Measurements from ENCODE around the gene TM9SF4. TPM values are rescaled to one million over a fixed set of nuclear protein-coding genes. Genes with fewer than 3 reads are reported as not detected.

The TM9SF4 gene
- polyA plus RNA-seq, 1 donor (not counting 4 experiments of a cell fraction or from before 2014, with no cell fraction given), result 49.4 TPM

DNA sequence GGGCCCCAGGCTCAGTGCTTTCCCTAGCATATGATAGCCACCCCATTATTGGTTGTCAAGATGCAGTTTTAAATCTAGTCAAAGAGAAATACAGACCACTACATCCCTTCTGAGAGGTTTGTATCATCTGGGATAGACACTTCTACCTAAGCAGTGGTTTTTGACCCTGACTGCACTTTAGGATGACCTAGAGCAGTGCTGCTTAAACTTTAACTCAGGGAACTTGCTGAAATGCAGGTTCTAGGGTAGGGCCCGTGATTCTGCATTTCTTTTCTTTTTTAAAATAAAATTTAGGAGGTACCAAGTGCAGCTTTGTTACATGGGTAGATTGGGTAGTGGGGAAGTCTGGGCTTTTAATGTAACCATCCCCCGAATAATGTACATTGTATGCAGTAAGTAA lies 18.7 kb downstream of the TM9SF4 start:
- DNase-seq (ENCODE audit: low read depth, low spot score), result no peak
- Histone ChIP-seq H3K4me2 (ENCODE audit: control insufficient read depth, extremely low read depth, insufficient read depth, low read depth, low read length) (no peak overlapping the region), H3K4me1 (ENCODE audit: control insufficient read depth, extremely low read depth, insufficient read depth, low read length) (no peaks in the 10 kb centered on the region), H3K27ac (ENCODE audit: control insufficient read depth, insufficient read depth, low read length) (no peak overlapping the region), H3K79me2 (ENCODE audit: control insufficient read depth, insufficient read depth, low read length) (peaks cover 60% of the 10 kb centered on the region), H2AFZ (ENCODE audit: control insufficient read depth, low read length) (no peak overlapping the region), H3K9ac (ENCODE audit: control insufficient read depth, extremely low read depth, insufficient read depth, low read length) (no peak overlapping the region), H4K20me1 (ENCODE audit: control insufficient read depth, extremely low read depth, insufficient read depth, low read length) (peaks cover 9% of the 10 kb centered on the region), H3K9me1 (ENCODE audit: control insufficient read depth, extremely low read depth, insufficient read depth, low read length) (peaks cover 2% of the 10 kb centered on the region), H3K36me3 (ENCODE audit: control insufficient read depth in 2 of 2, extremely low read depth in 1 of 2, insufficient read depth in 2 of 2, low read length in 2 of 2) (peaks cover 10 to 16% of the 10 kb centered on the region in 2 experiments), H3K9me3 (ENCODE audit: control insufficient read depth, low read depth, low read length) (no peaks in the 10 kb centered on the region), H3K27me3 (ENCODE audit: control insufficient read depth, extremely low read depth, insufficient read depth, low read length) (no peaks in the 10 kb centered on the region), H3K4me3 (ENCODE audit: control insufficient read depth in 2 of 3, extremely low read depth in 1 of 3, insufficient read depth in 2 of 3, low read depth in 1 of 3, low read length in 3 of 3) (no peak overlapping the region)
- no peak for TF ChIP-seq EZH2 (IDR thresholded peaks at IDR 0.05; ENCODE audit: low read length)
- TF ChIP-seq, protein P1, sequence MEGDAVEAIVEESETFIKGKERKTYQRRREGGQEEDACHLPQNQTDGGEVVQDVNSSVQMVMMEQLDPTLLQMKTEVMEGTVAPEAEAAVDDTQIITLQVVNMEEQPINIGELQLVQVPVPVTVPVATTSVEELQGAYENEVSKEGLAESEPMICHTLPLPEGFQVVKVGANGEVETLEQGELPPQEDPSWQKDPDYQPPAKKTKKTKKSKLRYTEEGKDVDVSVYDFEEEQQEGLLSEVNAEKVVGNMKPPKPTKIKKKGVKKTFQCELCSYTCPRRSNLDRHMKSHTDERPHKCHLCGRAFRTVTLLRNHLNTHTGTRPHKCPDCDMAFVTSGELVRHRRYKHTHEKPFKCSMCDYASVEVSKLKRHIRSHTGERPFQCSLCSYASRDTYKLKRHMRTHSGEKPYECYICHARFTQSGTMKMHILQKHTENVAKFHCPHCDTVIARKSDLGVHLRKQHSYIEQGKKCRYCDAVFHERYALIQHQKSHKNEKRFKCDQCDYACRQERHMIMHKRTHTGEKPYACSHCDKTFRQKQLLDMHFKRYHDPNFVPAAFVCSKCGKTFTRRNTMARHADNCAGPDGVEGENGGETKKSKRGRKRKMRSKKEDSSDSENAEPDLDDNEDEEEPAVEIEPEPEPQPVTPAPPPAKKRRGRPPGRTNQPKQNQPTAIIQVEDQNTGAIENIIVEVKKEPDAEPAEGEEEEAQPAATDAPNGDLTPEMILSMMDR (optimal IDR thresholded peaks at IDR 0.05 in 1 of 3, IDR thresholded peaks at IDR 0.05 in 1 of 3, conservative IDR thresholded peaks at IDR 0.05 in 1 of 3; ENCODE audit: extremely low read depth in 1 of 3, insufficient read depth in 2 of 3, low read length in 3 of 3), result no peak
- dilution Hi-C loops (cut with MboI; ENCODE audit: extremely low pct_ligation_motif_present, low sequenced_read_pairs), result no loop called here
- FAIRE-seq, result no peak

DNA sequence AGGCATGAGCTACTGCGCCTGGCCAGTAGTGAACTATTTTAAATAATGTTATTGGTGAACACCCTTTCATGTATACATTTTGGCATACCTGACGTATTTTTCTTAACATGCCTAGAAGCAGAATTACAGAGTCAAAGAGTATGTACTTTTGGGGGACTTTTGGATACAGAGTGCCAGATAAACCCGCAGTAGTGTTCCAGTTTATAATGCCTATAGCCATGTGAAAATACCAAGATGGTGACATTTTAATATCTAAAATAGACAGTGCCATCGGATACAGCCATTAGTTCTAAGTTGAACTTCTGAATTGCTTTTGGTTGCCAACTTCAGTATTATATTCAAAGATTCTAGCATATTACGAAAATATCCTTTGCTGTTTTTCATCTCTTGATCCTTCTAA lies 20.3 kb downstream of the TM9SF4 start:
- Histone ChIP-seq H3K9me3 (ENCODE audit: control insufficient read depth, low read depth, low read length) (no peaks in the 10 kb centered on the region), H3K36me3 (ENCODE audit: control insufficient read depth in 2 of 2, extremely low read depth in 1 of 2, insufficient read depth in 2 of 2, low read length in 2 of 2) (peaks cover 11 to 16% of the 10 kb centered on the region in 2 experiments), H3K27me3 (ENCODE audit: control insufficient read depth, extremely low read depth, insufficient read depth, low read length) (no peaks in the 10 kb centered on the region), H2AFZ (ENCODE audit: control insufficient read depth, low read length) (no peak overlapping the region), H3K4me3 (ENCODE audit: control insufficient read depth in 2 of 3, extremely low read depth in 1 of 3, insufficient read depth in 2 of 3, low read depth in 1 of 3, low read length in 3 of 3) (no peak overlapping the region), H3K79me2 (ENCODE audit: control insufficient read depth, insufficient read depth, low read length) (peaks cover 55% of the 10 kb centered on the region), H3K9ac (ENCODE audit: control insufficient read depth, extremely low read depth, insufficient read depth, low read length) (no peak overlapping the region), H3K27ac (ENCODE audit: control insufficient read depth, insufficient read depth, low read length) (no peak overlapping the region), H3K9me1 (ENCODE audit: control insufficient read depth, extremely low read depth, insufficient read depth, low read length) (peaks cover 2% of the 10 kb centered on the region), H4K20me1 (ENCODE audit: control insufficient read depth, extremely low read depth, insufficient read depth, low read length) (peaks cover 9% of the 10 kb centered on the region), H3K4me1 (ENCODE audit: control insufficient read depth, extremely low read depth, insufficient read depth, low read length) (no peaks in the 10 kb centered on the region), H3K4me2 (ENCODE audit: control insufficient read depth, extremely low read depth, insufficient read depth, low read depth, low read length) (no peak overlapping the region)
- TF ChIP-seq, protein P1 (optimal IDR thresholded peaks at IDR 0.05 in 1 of 3, IDR thresholded peaks at IDR 0.05 in 1 of 3, conservative IDR thresholded peaks at IDR 0.05 in 1 of 3; ENCODE audit: extremely low read depth in 1 of 3, insufficient read depth in 2 of 3, low read length in 3 of 3), result no peak
- TF ChIP-seq EZH2 (IDR thresholded peaks at IDR 0.05; ENCODE audit: low read length), result no peak
- FAIRE-seq, result no peak
- DNase-seq (ENCODE audit: low read depth, low spot score), result no peak
- dilution Hi-C loops (cut with MboI; ENCODE audit: extremely low pct_ligation_motif_present, low sequenced_read_pairs), result no loop called here

All from keratinocyte (primary cell).